Measurements from ENCODE around the gene RASA1.
"Not testable (repeated sequence)": the region's sequence is repeated elsewhere in the genome, so short reads cannot be mapped to it uniquely, and the experiment has no call there.

The RASA1 gene

GRCh38 chr5:87278590-87279100 is 11.0 kb downstream of the RASA1 start:
- DNase-seq: no peak

- no peak for DNase-seq
Observed at GRCh38 chr5:87282269-87282668, 14.6 kb downstream of the RASA1 start.

- DNase-seq: not testable (repeated sequence)
Observed at GRCh38 chr5:87287266-87287665, 19.6 kb downstream of the RASA1 start.

GRCh38 chr5:87298692-87299362 is 31.1 kb downstream of the RASA1 start:
- no peak for DNase-seq

- no peak for DNase-seq
Observed at GRCh38 chr5:87300176-87300575, 32.5 kb downstream of the RASA1 start.

GRCh38 chr5:87300744-87301143 is 33.1 kb downstream of the RASA1 start:
- peak in 1 of 51 donors; percentile 8 for DNase-seq

- DNase-seq: no peak
Observed at GRCh38 chr5:87302061-87302460, 34.4 kb downstream of the RASA1 start.

- DNase-seq: no peak
Observed at GRCh38 chr5:87303324-87303723, 35.6 kb downstream of the RASA1 start.

- not testable (repeated sequence) for DNase-seq
Observed at GRCh38 chr5:87306090-87306489, 38.4 kb downstream of the RASA1 start.

GRCh38 chr5:87307796-87308423 is 40.2 kb downstream of the RASA1 start:
- DNase-seq: no peak

- no peak for DNase-seq
Observed at GRCh38 chr5:87311405-87312279, 44.0 kb downstream of the RASA1 start.

GRCh38 chr5:87313216-87313615 is 45.5 kb downstream of the RASA1 start:
- DNase-seq: no peak

GRCh38 chr5:87319469-87319868 is 51.8 kb downstream of the RASA1 start:
- DNase-seq: no peak

GRCh38 chr5:87321605-87322004 is 53.9 kb downstream of the RASA1 start:
- no peak for DNase-seq

GRCh38 chr5:87322381-87322780 is 54.7 kb downstream of the RASA1 start:
- no peak for DNase-seq

GRCh38 chr5:87327998-87328397 is 60.3 kb downstream of the RASA1 start:
- DNase-seq: no peak

- no peak for DNase-seq
Observed at GRCh38 chr5:87329114-87329513, 61.4 kb downstream of the RASA1 start.

GRCh38 chr5:87339986-87340385 is 72.3 kb downstream of the RASA1 start:
- no peak for DNase-seq

- DNase-seq: no peak
Observed at GRCh38 chr5:87340716-87341115, 73.0 kb downstream of the RASA1 start.

GRCh38 chr5:87347272-87347671 is 79.6 kb downstream of the RASA1 start:
- DNase-seq: no peak

- DNase-seq: no peak
Observed at GRCh38 chr5:87347841-87348240, 80.2 kb downstream of the RASA1 start.

GRCh38 chr5:87354496-87354895 is 86.8 kb downstream of the RASA1 start:
- DNase-seq: no peak
